ENCODE results near the gene SEMA4D. TPM values are rescaled to one million over a fixed set of nuclear protein-coding genes. Genes with fewer than 3 reads are reported as not detected.

Gene SEMA4D
- total RNA-seq, 2 donors from 2014 or later: 42.8 to 51.0 TPM

- no peaks in the 10 kb centered on the region for H3K27me3 ChIP-seq (ENCODE audit: control insufficient read depth, insufficient read depth, low read length, poor library complexity, severe bottlenecking)
- no peak overlapping the region for H3K27ac ChIP-seq (ENCODE audit: low read depth, low read length)
- H3K4me1 ChIP-seq (ENCODE audit: control insufficient read depth, insufficient read depth, low read length): no peaks in the 10 kb centered on the region
- no peak overlapping the region for H3K27ac Mint-ChIP-seq
- H3K36me3 Mint-ChIP-seq (ENCODE audit: low read depth): peaks cover 2% of the 10 kb centered on the region
- no peaks in the 10 kb centered on the region for H3K9me3 ChIP-seq (ENCODE audit: control insufficient read depth, low read length)
- H3K4me3 ChIP-seq (ENCODE audit: low read length): no peak overlapping the region
- H3K27me3 Mint-ChIP-seq (ENCODE audit: insufficient read depth): no peaks in the 10 kb centered on the region
- H3K36me3 ChIP-seq (ENCODE audit: control insufficient read depth, insufficient read depth, low read length): peaks cover 1% of the 10 kb centered on the region
- 93 to 100% methylated on average over 3 to 4 of the region's 4 CpGs for WGBS, 2 experiments (ENCODE audit: insufficient coverage in 1 of 2, insufficient read length in 1 of 2)
- DNase-seq: no peak
- no peak overlapping the region for H3K4me3 Mint-ChIP-seq
- no peaks in the 10 kb centered on the region for H3K9me3 Mint-ChIP-seq
- no peak overlapping the region for H3K9ac ChIP-seq (ENCODE audit: extremely low read depth, low read length, poor library complexity, severe bottlenecking)
- TF ChIP-seq, protein P1, sequence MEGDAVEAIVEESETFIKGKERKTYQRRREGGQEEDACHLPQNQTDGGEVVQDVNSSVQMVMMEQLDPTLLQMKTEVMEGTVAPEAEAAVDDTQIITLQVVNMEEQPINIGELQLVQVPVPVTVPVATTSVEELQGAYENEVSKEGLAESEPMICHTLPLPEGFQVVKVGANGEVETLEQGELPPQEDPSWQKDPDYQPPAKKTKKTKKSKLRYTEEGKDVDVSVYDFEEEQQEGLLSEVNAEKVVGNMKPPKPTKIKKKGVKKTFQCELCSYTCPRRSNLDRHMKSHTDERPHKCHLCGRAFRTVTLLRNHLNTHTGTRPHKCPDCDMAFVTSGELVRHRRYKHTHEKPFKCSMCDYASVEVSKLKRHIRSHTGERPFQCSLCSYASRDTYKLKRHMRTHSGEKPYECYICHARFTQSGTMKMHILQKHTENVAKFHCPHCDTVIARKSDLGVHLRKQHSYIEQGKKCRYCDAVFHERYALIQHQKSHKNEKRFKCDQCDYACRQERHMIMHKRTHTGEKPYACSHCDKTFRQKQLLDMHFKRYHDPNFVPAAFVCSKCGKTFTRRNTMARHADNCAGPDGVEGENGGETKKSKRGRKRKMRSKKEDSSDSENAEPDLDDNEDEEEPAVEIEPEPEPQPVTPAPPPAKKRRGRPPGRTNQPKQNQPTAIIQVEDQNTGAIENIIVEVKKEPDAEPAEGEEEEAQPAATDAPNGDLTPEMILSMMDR (conservative IDR thresholded peaks at IDR 0.05): no peak
- H3K4me1 Mint-ChIP-seq: no peaks in the 10 kb centered on the region
Measured at GRCh38 chr9:89367281-89367680, 130.6 kb downstream of the SEMA4D start.

- Mint-ChIP-seq H3K27ac (no peak overlapping the region), H3K36me3 (ENCODE audit: low read depth) (peaks cover 6% of the 10 kb centered on the region), H3K9me3 (no peaks in the 10 kb centered on the region), H3K4me3 (no peak overlapping the region), H3K27me3 (ENCODE audit: insufficient read depth) (no peaks in the 10 kb centered on the region), H3K4me1 (peaks cover under 1% of the 10 kb centered on the region)
- Histone ChIP-seq H3K9me3 (ENCODE audit: control insufficient read depth, low read length) (no peaks in the 10 kb centered on the region), H3K4me1 (ENCODE audit: control insufficient read depth, insufficient read depth, low read length) (no peaks in the 10 kb centered on the region), H3K9ac (ENCODE audit: extremely low read depth, low read length, poor library complexity, severe bottlenecking) (no peak overlapping the region), H3K4me3 (ENCODE audit: low read length) (no peak overlapping the region), H3K27ac (ENCODE audit: low read depth, low read length) (no peak overlapping the region), H3K27me3 (ENCODE audit: control insufficient read depth, insufficient read depth, low read length, poor library complexity, severe bottlenecking) (no peaks in the 10 kb centered on the region), H3K36me3 (ENCODE audit: control insufficient read depth, insufficient read depth, low read length) (peaks cover 7% of the 10 kb centered on the region)
- WGBS, 2 experiments (ENCODE audit: insufficient coverage in 1 of 2, insufficient read length in 1 of 2): 63 to 97% methylated on average over 1 to 3 of the region's 3 CpGs
- no peak for DNase-seq
- TF ChIP-seq, protein P1 (conservative IDR thresholded peaks at IDR 0.05): no peak
Measured at GRCh38 chr9:89366711-89367110, 131.2 kb downstream of the SEMA4D start.

DNA sequence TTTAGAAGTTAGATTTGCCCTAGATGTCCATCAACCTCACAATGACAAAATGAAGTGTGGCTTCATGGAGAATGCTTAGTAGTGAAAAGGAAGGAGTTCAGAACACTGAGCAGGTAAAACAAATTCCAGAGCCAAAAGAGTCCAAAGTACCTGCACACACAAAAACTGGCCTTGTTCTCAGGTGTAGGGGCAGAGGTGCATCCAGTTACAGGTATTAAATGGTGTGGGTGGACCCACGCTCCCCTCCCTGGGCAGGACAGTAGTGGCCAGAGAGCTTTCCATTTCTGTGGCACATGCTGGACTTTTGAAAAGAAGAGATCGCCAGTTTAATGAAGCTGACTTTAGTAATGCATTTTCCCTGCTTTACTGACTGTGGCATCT, 132.4 kb downstream of the SEMA4D start:
- no peak overlapping the region for H3K9ac ChIP-seq (ENCODE audit: extremely low read depth, low read length, poor library complexity, severe bottlenecking)
- H3K9me3 Mint-ChIP-seq: no peaks in the 10 kb centered on the region
- peaks cover 18% of the 10 kb centered on the region for H3K36me3 Mint-ChIP-seq (ENCODE audit: low read depth)
- peaks cover 5% of the 10 kb centered on the region for H3K4me1 ChIP-seq (ENCODE audit: control insufficient read depth, insufficient read depth, low read length)
- H3K27ac Mint-ChIP-seq: no peak overlapping the region
- DNase-seq: no peak
- no peaks in the 10 kb centered on the region for H3K9me3 ChIP-seq (ENCODE audit: control insufficient read depth, low read length)
- TF ChIP-seq, protein P1 (conservative IDR thresholded peaks at IDR 0.05): no peak
- WGBS, 2 experiments (ENCODE audit: insufficient coverage in 1 of 2, insufficient read length in 1 of 2): 91 to 100% methylated on average over 2 of the region's 2 CpGs
- no peaks in the 10 kb centered on the region for H3K27me3 ChIP-seq (ENCODE audit: control insufficient read depth, insufficient read depth, low read length, poor library complexity, severe bottlenecking)
- H3K27me3 Mint-ChIP-seq (ENCODE audit: insufficient read depth): no peaks in the 10 kb centered on the region
- peaks cover 13% of the 10 kb centered on the region for H3K4me1 Mint-ChIP-seq
- H3K4me3 Mint-ChIP-seq: no peak overlapping the region
- H3K36me3 ChIP-seq (ENCODE audit: control insufficient read depth, insufficient read depth, low read length): peaks cover 18% of the 10 kb centered on the region
- no peak overlapping the region for H3K4me3 ChIP-seq (ENCODE audit: low read length)
- H3K27ac ChIP-seq (ENCODE audit: low read depth, low read length): no peak overlapping the region

Data from endodermal cell (in vitro differentiated cells).